ENCODE measurements around the gene PELO.

DNA sequence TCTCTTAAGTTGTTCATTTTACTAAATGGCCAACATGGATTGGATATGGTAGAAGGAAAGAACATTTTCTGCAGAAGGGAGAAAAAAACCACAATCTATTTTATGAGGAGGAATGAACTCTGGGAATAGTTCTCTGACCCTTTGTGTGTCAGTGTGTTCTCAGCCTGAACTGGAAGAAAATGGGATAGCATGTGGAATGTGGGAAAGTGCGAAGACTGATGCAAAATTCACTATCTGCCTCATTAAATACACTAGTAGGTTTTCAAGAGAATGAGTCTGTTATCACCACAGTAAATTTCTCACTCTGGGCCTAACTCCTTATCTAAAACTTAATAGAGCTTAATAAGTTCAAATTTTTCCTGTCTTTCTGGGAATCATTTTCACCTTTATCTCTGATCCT is 22.7 kb downstream of the PELO start:
- TF ChIP-seq, protein P1, sequence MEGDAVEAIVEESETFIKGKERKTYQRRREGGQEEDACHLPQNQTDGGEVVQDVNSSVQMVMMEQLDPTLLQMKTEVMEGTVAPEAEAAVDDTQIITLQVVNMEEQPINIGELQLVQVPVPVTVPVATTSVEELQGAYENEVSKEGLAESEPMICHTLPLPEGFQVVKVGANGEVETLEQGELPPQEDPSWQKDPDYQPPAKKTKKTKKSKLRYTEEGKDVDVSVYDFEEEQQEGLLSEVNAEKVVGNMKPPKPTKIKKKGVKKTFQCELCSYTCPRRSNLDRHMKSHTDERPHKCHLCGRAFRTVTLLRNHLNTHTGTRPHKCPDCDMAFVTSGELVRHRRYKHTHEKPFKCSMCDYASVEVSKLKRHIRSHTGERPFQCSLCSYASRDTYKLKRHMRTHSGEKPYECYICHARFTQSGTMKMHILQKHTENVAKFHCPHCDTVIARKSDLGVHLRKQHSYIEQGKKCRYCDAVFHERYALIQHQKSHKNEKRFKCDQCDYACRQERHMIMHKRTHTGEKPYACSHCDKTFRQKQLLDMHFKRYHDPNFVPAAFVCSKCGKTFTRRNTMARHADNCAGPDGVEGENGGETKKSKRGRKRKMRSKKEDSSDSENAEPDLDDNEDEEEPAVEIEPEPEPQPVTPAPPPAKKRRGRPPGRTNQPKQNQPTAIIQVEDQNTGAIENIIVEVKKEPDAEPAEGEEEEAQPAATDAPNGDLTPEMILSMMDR (IDR thresholded peaks at IDR 0.05): no peak
- no peak for TF ChIP-seq POLR2AphosphoS5 (IDR thresholded peaks at IDR 0.05; ENCODE audit: insufficient read depth in 1 of 2, low read depth in 1 of 2)
